Measurements from ENCODE around the gene ACOXL.

ACOXL gene

GRCh38 chr2:110759411-110759810, 27.0 kb downstream of the ACOXL start:
- DNase-seq, result no peak

DNA sequence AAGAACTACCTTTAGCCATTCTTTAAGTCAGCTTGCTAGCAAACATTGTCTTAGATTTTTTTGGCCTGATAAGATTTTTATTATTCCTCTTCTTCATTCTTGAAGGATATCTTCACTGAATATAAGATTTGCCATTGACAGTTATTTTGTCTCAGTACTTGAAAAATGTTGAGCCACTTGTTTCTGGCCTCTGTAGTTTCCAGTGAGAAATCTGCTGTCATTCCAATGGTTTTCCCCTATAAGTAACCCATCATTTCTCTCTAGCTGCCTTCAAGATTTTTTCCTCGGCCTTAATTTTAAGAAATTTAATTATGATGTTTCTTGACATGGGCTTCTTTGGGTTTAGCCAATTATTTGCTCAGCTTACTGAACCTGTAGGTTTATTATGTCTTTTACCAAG, 32.6 kb downstream of the ACOXL start:
- no peak for DNase-seq

DNA sequence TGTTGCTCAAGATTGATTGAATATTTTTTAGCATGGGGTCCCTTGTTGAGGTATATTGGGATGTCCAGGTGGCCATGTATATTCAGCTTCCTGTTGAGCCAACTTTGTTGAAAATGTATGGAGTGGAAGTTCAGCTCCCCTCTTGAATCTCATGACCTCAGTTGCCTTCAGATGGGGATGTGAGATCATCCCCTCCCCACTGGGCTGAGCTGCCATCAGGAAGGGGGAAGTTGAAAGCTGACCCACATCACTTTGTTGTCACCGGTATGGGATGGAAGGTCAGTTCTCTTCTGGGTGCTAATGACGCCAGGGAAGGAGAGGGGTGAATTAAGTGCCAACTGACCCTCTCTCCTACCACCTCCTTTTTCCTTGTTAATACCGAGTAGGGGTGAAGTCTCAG, 33.9 kb downstream of the ACOXL start:
- no peak for DNase-seq

- DNase-seq, result no peak
These were observed 36.2 kb downstream of the ACOXL start for GRCh38 chr2:110768591-110768990.

- DNase-seq, result no peak
These were observed 38.1 kb downstream of the ACOXL start for GRCh38 chr2:110770404-110770958.

DNA sequence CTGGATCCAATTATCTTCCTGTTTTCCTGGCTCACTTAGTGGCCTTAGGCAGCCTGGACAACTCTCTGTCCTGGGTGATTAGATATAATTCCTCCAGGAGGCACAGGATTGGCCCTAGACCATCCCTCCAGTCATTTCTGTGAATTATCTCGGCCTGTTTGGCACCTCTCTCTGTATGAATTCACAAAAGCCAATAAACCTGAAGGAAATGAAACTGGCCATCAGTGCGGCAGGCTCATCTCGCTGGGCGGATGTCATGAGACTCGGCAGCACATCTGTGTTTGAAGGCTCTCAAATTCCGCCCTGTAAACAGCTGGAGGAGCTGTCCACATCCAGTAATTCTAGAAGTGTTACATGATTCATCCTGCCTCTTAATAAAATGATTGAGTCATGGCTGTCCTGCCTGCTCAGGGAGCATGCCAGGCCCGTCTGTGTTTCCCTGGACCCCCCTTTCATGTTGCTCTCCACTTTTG, 38.6 kb downstream of the ACOXL start:
- DNase-seq, result peak; percentile 83

GRCh38 chr2:110771547-110772382, 39.4 kb downstream of the ACOXL start:
- DNase-seq, result no peak

GRCh38 chr2:110772383-110772755, 40.0 kb downstream of the ACOXL start:
- no peak for DNase-seq

GRCh38 chr2:110773401-110773921, 41.1 kb downstream of the ACOXL start:
- no peak for DNase-seq

- DNase-seq, result no peak
These were observed 42.3 kb downstream of the ACOXL start for GRCh38 chr2:110774701-110775100.

GRCh38 chr2:110777531-110778311, 45.3 kb downstream of the ACOXL start:
- DNase-seq, result no peak

DNA sequence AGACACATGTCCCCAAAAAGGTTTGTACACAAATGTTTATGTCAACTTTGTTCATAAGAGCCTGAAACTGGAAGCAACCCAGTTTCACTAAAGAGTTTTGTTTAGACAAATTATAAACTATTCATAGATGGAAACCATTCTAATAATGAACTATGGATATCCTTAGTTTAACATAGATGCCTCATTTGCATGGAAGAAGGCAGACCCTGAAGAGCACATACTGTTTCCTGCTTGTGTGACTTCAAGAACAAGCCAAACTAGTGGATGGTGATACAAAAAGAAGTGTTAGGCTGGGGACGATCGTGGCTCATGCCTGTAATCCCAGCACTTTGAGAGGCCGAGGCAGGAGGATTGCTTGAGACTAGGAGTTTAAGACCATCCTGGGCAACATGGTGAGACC, 48.1 kb downstream of the ACOXL start:
- no peak for DNase-seq

DNA sequence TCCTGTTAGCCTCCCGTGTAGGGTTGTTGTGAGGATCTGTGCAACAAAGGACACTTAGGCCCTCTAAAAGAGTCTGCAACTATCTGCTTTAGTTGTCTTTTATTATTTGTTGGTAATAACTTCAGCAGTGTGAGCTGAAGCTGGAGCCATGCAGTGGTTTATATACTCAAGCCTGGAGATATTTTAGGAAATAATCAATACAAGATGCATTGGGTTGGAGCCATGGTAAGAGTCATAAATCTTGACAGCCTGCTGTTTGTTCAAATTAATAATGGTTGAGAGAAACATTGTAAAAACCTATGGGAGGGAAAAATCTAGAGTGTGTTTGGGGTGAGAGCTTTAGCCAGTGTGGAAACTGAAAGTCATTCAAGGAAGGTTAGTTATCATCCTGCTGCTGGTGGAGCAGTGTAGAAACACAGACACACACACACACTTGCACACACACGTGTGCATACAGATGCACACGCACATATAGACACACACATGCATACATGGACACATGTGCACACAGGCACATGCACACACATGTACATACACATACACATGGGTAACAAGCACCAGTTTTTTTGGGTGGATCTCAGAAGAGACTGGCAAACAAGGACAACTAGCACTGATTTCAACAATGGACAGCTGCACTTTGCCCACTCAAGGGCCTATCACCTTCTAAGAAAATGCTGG, 51.0 kb downstream of the ACOXL start:
- no peak for DNase-seq

- DNase-seq, result no peak
These were observed 51.8 kb downstream of the ACOXL start for GRCh38 chr2:110784047-110784631.

DNA sequence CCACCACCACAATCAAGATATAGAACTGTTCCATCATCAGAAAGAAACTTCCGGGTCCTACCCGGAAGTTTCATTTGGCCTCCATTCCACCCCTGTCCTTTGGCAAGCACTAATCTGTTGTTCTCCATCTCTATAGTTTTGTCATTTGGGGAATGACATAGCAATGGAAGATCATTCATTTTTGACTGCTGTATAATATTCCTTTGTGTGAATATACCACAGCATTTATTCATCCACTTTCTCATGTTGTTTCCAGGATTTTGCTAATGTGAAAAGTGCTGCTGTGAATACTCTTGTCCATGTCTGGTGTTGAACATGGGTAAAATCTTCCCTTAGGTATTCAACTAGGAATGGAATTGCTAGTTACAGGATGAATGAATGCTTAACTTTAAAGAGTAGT, 53.1 kb downstream of the ACOXL start:
- no peak for DNase-seq

DNA sequence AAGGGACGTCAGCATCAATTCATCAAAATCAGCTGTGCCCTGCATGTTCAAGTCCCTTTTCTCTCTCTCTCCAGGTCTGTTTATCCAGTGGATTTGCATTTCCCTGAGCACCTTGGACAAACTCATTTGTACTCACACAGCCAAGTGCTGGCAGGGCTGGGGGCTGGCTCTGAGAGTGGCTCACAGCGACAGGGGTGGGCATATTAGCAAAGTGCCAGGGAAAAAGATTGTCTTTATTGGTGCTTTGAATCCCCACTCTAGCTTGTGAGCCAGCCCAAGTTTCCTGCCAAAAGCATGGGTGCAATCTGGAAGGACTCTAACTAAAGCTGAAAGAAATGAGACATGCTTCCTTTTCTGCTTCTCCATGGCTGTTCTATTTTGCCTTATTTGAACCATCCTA, 56.6 kb downstream of the ACOXL start:
- DNase-seq, result no peak

GRCh38 chr2:110789706-110790105, 57.3 kb downstream of the ACOXL start:
- no peak for DNase-seq

DNA sequence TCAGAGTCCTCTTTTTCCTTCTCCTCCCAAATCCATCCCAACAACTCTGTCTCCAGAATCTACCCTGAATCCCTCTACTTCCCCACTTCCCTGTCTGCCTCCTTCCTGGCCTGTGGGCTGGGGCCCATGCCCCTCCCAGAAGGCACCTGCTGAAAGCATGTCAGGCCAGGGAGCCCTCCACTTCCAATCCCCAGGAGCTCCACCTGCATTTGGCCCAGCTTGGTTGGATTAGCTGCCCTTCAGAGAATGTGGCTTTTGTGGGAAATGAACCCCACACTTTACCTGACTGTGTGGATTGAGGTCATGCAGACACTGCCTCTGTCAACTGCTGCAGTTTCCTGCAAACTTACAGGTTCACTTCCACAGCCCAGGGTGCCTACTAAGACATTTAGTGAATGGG, 58.5 kb downstream of the ACOXL start:
- no peak for DNase-seq

DNA sequence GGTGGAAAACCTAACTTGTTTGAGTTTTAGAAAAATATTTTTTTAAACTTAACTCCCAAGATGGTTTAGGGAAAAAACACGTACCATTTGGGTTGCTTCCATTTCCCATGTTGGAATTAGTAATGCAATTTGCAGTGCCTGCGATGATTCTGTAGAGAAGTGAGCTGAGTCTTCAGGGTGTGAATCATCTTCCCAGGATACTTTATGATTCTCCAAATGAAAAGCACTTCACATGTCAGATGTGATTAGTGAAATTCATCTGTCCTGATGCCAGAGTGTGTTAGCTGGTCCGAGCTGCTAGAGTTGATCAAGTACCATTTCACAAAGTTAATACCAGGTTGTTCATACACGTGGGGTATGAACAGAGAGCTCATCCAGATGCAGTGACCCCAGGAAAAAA, 59.1 kb downstream of the ACOXL start:
- DNase-seq, result no peak

- no peak for DNase-seq
These were observed 60.7 kb downstream of the ACOXL start for GRCh38 chr2:110793034-110793433.

DNA sequence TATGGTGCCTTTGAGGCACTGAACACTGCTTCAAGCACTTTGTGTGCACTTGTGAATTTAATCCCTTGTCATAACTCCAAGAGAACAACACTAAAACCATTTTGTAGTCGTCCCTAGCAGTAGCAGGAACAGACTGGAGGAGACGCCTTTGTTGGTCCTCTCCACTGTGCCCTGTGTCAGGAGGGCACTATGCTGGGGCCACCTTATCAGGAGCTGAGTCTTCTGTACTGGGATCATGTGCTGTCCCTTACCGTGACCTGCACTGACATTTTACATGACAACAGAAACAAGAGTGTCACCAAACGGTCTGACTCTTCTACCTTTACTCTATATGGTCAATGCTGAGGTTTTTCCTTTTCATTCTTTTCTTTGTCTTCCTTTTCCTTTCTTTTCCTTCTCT, 62.0 kb downstream of the ACOXL start:
- no peak for DNase-seq

DNA sequence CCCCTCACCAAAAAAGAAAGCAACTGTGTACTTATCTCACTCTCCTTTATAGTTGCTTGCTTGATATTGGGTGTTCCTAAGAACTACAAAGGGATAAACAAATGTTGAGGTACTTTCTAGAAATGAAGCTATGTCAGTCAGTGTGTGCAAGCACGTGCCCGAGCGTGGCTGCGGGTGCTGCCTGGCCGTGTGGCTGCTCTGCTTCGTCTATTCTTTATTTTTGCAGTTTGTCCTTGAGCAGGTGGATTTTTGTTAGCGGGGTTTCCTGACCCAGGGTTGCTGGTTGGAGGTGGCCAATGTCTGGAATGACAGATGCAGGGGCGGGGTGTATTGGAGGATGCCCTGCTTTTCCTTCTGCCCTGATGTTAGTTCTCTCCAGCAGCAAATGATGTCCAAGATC, 62.6 kb downstream of the ACOXL start:
- no peak for DNase-seq
